ENCODE results near the gene PDE7B.

PDE7B gene

GRCh38 chr6:135902756-135903331 is 51.3 kb downstream of the PDE7B start:
- H3K27ac ChIP-seq (replicated peaks): no peak overlapping the region
- TF ChIP-seq REST (IDR thresholded peaks at IDR 0.05; ENCODE audit: insufficient replicate concordance, low read depth) (no peak), POLR2AphosphoS5 (IDR thresholded peaks at IDR 0.05; ENCODE audit: low read depth) (no peak), GABPA (IDR thresholded peaks at IDR 0.05; ENCODE audit: low read depth) (no peak), CTCF (IDR thresholded peaks at IDR 0.05; ENCODE audit: insufficient read depth, low read length) (no peak), SPI1 (IDR thresholded peaks at IDR 0.05; ENCODE audit: borderline replicate concordance, low read depth) (no peak)
- no peaks in the 10 kb centered on the region for H3K27me3 ChIP-seq (ENCODE audit: insufficient read depth, poor library complexity, severe bottlenecking)
- no peak for DNase-seq (ENCODE audit: low read depth in 1 of 2, low spot score in 1 of 2)
- H3K4me3 ChIP-seq (replicated peaks; ENCODE audit: insufficient read depth, low read length): no peak overlapping the region

GRCh38 chr6:135904666-135905065 is 53.2 kb downstream of the PDE7B start:
- no peak for DNase-seq (ENCODE audit: low read depth in 1 of 2, low spot score in 1 of 2)
- no peak overlapping the region for H3K4me3 ChIP-seq (replicated peaks; ENCODE audit: insufficient read depth, low read length)
- H3K27me3 ChIP-seq (ENCODE audit: insufficient read depth, poor library complexity, severe bottlenecking): no peaks in the 10 kb centered on the region
- H3K27ac ChIP-seq (replicated peaks): no peak overlapping the region
- TF ChIP-seq GABPA (IDR thresholded peaks at IDR 0.05; ENCODE audit: low read depth) (no peak), REST (IDR thresholded peaks at IDR 0.05; ENCODE audit: insufficient replicate concordance, low read depth) (no peak)

- Histone ChIP-seq H3K27me3 (ENCODE audit: insufficient read depth, poor library complexity, severe bottlenecking) (no peaks in the 10 kb centered on the region), H3K4me3 (replicated peaks; ENCODE audit: insufficient read depth, low read length) (no peak overlapping the region), H3K27ac (replicated peaks) (no peak overlapping the region)
- no peak for TF ChIP-seq SPI1 (IDR thresholded peaks at IDR 0.05; ENCODE audit: borderline replicate concordance, low read depth)
- TF ChIP-seq POLR2AphosphoS5 (IDR thresholded peaks at IDR 0.05; ENCODE audit: low read depth): no peak
- TF ChIP-seq CTCF (IDR thresholded peaks at IDR 0.05; ENCODE audit: insufficient read depth, low read length): no peak
- no peak for TF ChIP-seq REST (IDR thresholded peaks at IDR 0.05; ENCODE audit: insufficient replicate concordance, low read depth)
- no peak for TF ChIP-seq GABPA (IDR thresholded peaks at IDR 0.05; ENCODE audit: low read depth)
- no peak for DNase-seq (ENCODE audit: low read depth in 1 of 2, low spot score in 1 of 2)
Observed at GRCh38 chr6:135905604-135906300, 54.3 kb downstream of the PDE7B start.
